ENCODE data around the gene POU6F1.
A peak's percentile ranks its signal among the peaks of the same experiment; 100 is the strongest.

Gene POU6F1

GRCh38 chr12:51172515-51173431, 45.1 kb downstream of the POU6F1 start, which contains the start of gene TFCP2:
TSS of gene TFCP2 (minus strand) at chr12:51173135. CDS start at chr12:51172422, 713 bp downstream.
- in situ Hi-C loops (cut with MboI; ENCODE audit: low pct_unique_long_range_greater_than_20kb, low sequenced_read_pairs, unreplicated experiment) = no loop called here
- DNase-seq (ENCODE audit: low spot score) = peak; percentile 92
- no peak for TF ChIP-seq CTCF (IDR thresholded peaks at IDR 0.05; ENCODE audit: extremely low read depth, insufficient read depth, missing control alignments)

- no peak for TF ChIP-seq CTCF (IDR thresholded peaks at IDR 0.05; ENCODE audit: extremely low read depth, insufficient read depth, missing control alignments)
- DNase-seq (ENCODE audit: low spot score) = no peak
- in situ Hi-C loops (cut with MboI; ENCODE audit: low pct_unique_long_range_greater_than_20kb, low sequenced_read_pairs, unreplicated experiment) = no loop called here
Observed at GRCh38 chr12:51171884-51172514, 45.9 kb downstream of the POU6F1 start.

GRCh38 chr12:51163795-51164194, 54.1 kb downstream of the POU6F1 start:
- no peak for TF ChIP-seq CTCF (IDR thresholded peaks at IDR 0.05; ENCODE audit: extremely low read depth, insufficient read depth, missing control alignments)
- no peak for DNase-seq (ENCODE audit: low spot score)
- in situ Hi-C loops (cut with MboI; ENCODE audit: low pct_unique_long_range_greater_than_20kb, low sequenced_read_pairs, unreplicated experiment) = no loop called here

- in situ Hi-C loops (cut with MboI; ENCODE audit: low pct_unique_long_range_greater_than_20kb, low sequenced_read_pairs, unreplicated experiment) = no loop called here
- DNase-seq (ENCODE audit: low spot score) = no peak
- no peak for TF ChIP-seq CTCF (IDR thresholded peaks at IDR 0.05; ENCODE audit: extremely low read depth, insufficient read depth, missing control alignments)
Observed at GRCh38 chr12:51162217-51162616, 55.6 kb downstream of the POU6F1 start.

GRCh38 chr12:51160814-51161459, 56.9 kb downstream of the POU6F1 start:
- TF ChIP-seq CTCF (IDR thresholded peaks at IDR 0.05; ENCODE audit: extremely low read depth, insufficient read depth, missing control alignments) = no peak
- in situ Hi-C loops (cut with MboI; ENCODE audit: low pct_unique_long_range_greater_than_20kb, low sequenced_read_pairs, unreplicated experiment) = no loop called here
- DNase-seq (ENCODE audit: low spot score) = no peak

GRCh38 chr12:51156245-51156765, 61.6 kb downstream of the POU6F1 start:
- in situ Hi-C loops (cut with MboI; ENCODE audit: low pct_unique_long_range_greater_than_20kb, low sequenced_read_pairs, unreplicated experiment) = no loop called here
- DNase-seq (ENCODE audit: low spot score) = no peak
- no peak for TF ChIP-seq CTCF (IDR thresholded peaks at IDR 0.05; ENCODE audit: extremely low read depth, insufficient read depth, missing control alignments)

Measured in GM13977 (cell line).